SK-N-SH treated with all-trans-retinoic acid at 6 μM for 48 hours (cell line): ENCODE results near the gene DNAJA1.
A peak's percentile ranks its signal among the peaks of the same experiment; 100 is the strongest.

ENCODE experiments used
- ATAC-seq: fragments of 200-7000 bp; cut with Tn5 transposase; 3 replicates; pipeline ENCODE4 v1.9.1; 2020; ENCODE audit warnings: mild to moderate bottlenecking, moderate library complexity
- ARNTL ChIP-seq: fragments of 450-650 bp; formaldehyde crosslinking; IDR thresholded peaks from 2 replicates; pipeline ENCODE4 v1.5.0; 2020; ENCODE audit warnings: low read depth, mild to moderate bottlenecking, moderate library complexity, borderline replicate concordance
- BACH2 ChIP-seq: fragments of 250-450 bp; sonication (Bioruptor Pico); IDR thresholded peaks from 2 replicates; pipeline ENCODE4 v1.9.0; 2021; ENCODE audit warnings: mild to moderate bottlenecking, borderline replicate concordance
- CSDC2 ChIP-seq: fragments of 250-450 bp; sonication (Bioruptor Pico); IDR thresholded peaks from 2 replicates; pipeline ENCODE4 v1.5.0; 2020; ENCODE audit warnings: mild to moderate bottlenecking, moderate library complexity
- ESRRG ChIP-seq: fragments of 250-450 bp; sonication (Bioruptor Pico); IDR thresholded peaks from 2 replicates; pipeline ENCODE4 v1.6.1; 2021; ENCODE audit warnings: mild to moderate bottlenecking
- GLIS3 ChIP-seq: fragments of 250-450 bp; sonication (Bioruptor Pico); IDR thresholded peaks from 2 replicates; pipeline ENCODE4 v1.5.0; 2020; ENCODE audit warnings: mild to moderate bottlenecking, moderate library complexity
- ISL1 ChIP-seq: fragments of 250-450 bp; sonication (Bioruptor Pico); IDR thresholded peaks from 2 replicates; pipeline ENCODE4 v2.1.2; 2022; ENCODE audit warnings: mild to moderate bottlenecking, moderate library complexity
- OSR1 ChIP-seq: fragments of 250-450 bp; sonication (Bioruptor Pico); IDR thresholded peaks from 2 replicates; pipeline ENCODE4 v1.8.0; 2022; ENCODE audit warnings: moderate library complexity, mild to moderate bottlenecking, inconsistent platforms
- PPARA ChIP-seq: fragments of 250-450 bp; sonication (Bioruptor Pico); IDR thresholded peaks from 2 replicates; pipeline ENCODE4 v1.5.0; 2020; ENCODE audit warnings: mild to moderate bottlenecking, borderline replicate concordance
- RARB ChIP-seq: fragments of 250-450 bp; sonication (Bioruptor Pico); IDR thresholded peaks from 2 replicates; pipeline ENCODE4 v1.8.0; 2021; ENCODE audit warnings: mild to moderate bottlenecking, moderate library complexity
- SNAI2 ChIP-seq: fragments of 250-450 bp; sonication (Bioruptor Pico); IDR thresholded peaks from 2 replicates; pipeline ENCODE4 v1.5.0; 2020; ENCODE audit warnings: mild to moderate bottlenecking, moderate library complexity
- TCF4 ChIP-seq: fragments of 250-450 bp; sonication (Bioruptor Pico); IDR thresholded peaks from 2 replicates; pipeline ENCODE4 v1.8.0; 2021; ENCODE audit warnings: mild to moderate bottlenecking, moderate library complexity, borderline replicate concordance
- TOX ChIP-seq: fragments of 250-450 bp; sonication (Bioruptor Pico); IDR thresholded peaks from 2 replicates; pipeline ENCODE4 v1.8.0; 2021; ENCODE audit warnings: mild to moderate bottlenecking, moderate library complexity, borderline replicate concordance
- ZC3H10 ChIP-seq: fragments of 250-450 bp; sonication (Bioruptor Pico); IDR thresholded peaks from 2 replicates; pipeline ENCODE4 v1.5.1; 2021; ENCODE audit warnings: mild to moderate bottlenecking, moderate library complexity
- ZFP3 ChIP-seq: fragments of 250-450 bp; sonication (Bioruptor Pico); IDR thresholded peaks from 2 replicates; pipeline ENCODE4 v1.5.0; 2020; ENCODE audit warnings: mild to moderate bottlenecking, moderate library complexity
- ZFP30 ChIP-seq: fragments of 450-650 bp; formaldehyde crosslinking; IDR thresholded peaks from 2 replicates; pipeline ENCODE4 v1.5.0; 2022; ENCODE audit warnings: mild to moderate bottlenecking, moderate library complexity
- ZNF565 ChIP-seq: fragments of 450-650 bp; formaldehyde crosslinking; conservative IDR thresholded peaks from 2 replicates; pipeline ENCODE4 v1.5.0; 2020; ENCODE audit warnings: low read depth, mild to moderate bottlenecking, moderate library complexity
- ZNF70 ChIP-seq: fragments of 450-650 bp; formaldehyde crosslinking; IDR thresholded peaks from 2 replicates; pipeline ENCODE4 v1.5.0; 2020; ENCODE audit warnings: mild to moderate bottlenecking, moderate library complexity
- ZNF8 ChIP-seq: fragments of 450-650 bp; formaldehyde crosslinking; IDR thresholded peaks from 2 replicates; pipeline ENCODE4 v1.5.0; 2020; ENCODE audit warnings: mild to moderate bottlenecking, moderate library complexity
- TF ChIP-seq, protein P1 (sequence below): fragments of 250-450 bp; sonication (Bioruptor Pico); IDR thresholded peaks from 2 replicates; pipeline ENCODE4 v1.5.0; 2020; ENCODE audit warnings: mild to moderate bottlenecking, moderate library complexity
- TF ChIP-seq, protein P2 (sequence below): fragments of 250-450 bp; sonication (Bioruptor Pico); IDR thresholded peaks from 2 replicates; pipeline ENCODE4 v1.8.0; 2020; ENCODE audit warnings: mild to moderate bottlenecking, moderate library complexity, borderline replicate concordance
- TF ChIP-seq, protein P3 (sequence below): fragments of 250-450 bp; sonication (Bioruptor Pico); IDR thresholded peaks from 2 replicates; pipeline ENCODE4 v1.8.0; 2021; ENCODE audit warnings: low read depth, mild to moderate bottlenecking, moderate library complexity, borderline replicate concordance
- TF ChIP-seq, protein P4 (sequence below): fragments of 250-450 bp; sonication (Bioruptor Pico); IDR thresholded peaks from 2 replicates; pipeline ENCODE4 v1.5.1; 2020; ENCODE audit warnings: low read depth, mild to moderate bottlenecking, moderate library complexity

DNAJA1 gene

DNA sequence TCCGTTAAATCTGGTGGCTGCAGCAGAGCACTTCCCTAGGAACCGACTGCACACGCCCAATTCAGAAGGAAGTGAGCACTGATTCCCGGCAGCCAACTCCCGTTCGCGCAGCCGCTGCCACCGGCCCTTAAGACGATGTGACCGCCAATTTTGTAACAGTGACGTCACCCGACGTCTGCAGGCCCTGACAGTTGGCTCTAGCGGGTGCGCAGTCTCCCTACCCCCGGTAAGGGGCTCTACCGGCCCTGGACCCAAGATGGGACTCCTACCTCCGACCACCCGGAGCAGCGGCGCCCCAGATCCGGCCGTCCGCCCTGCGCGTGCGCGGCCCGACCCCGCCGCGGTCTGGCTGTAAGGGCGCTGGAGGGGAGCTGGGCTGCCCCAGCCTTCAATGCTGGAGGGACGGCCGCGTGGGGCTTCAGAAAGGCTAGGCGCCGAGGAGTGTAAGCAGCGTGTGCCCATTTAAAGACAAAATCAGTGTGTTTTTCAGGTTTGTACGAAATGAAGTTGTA is 19.1 kb downstream of the DNAJA1 start:
- no peak for TF ChIP-seq ESRRG
- peak; percentile 30; the same call in 1 of the 2 replicates for TF ChIP-seq ZNF70 (CRISPR knock-in tag)
- peak; percentile 85; the same call in 1 of the 2 replicates for TF ChIP-seq ZFP3 (CRISPR knock-in tag)
- TF ChIP-seq ZNF8: no peak
- TF ChIP-seq ZFP30 (CRISPR knock-in tag): 0 out of 2 replicates have a peak, but pooled peaks have one; percentile 42
- peak; percentile 40; the same call in 1 of the 2 replicates for TF ChIP-seq ZNF565 (CRISPR knock-in tag)
- no peak for TF ChIP-seq BACH2 (CRISPR knock-in tag)
- TF ChIP-seq SNAI2 (CRISPR knock-in tag): 0 out of 2 replicates have a peak, but pooled peaks have one; percentile 50
- peak; percentile 67; the same call in 1 of the 2 replicates for TF ChIP-seq GLIS3 (CRISPR knock-in tag)
- peak; percentile 24; the same call in 1 of the 2 replicates for TF ChIP-seq TCF4 (CRISPR knock-in tag)
- TF ChIP-seq, protein P1, sequence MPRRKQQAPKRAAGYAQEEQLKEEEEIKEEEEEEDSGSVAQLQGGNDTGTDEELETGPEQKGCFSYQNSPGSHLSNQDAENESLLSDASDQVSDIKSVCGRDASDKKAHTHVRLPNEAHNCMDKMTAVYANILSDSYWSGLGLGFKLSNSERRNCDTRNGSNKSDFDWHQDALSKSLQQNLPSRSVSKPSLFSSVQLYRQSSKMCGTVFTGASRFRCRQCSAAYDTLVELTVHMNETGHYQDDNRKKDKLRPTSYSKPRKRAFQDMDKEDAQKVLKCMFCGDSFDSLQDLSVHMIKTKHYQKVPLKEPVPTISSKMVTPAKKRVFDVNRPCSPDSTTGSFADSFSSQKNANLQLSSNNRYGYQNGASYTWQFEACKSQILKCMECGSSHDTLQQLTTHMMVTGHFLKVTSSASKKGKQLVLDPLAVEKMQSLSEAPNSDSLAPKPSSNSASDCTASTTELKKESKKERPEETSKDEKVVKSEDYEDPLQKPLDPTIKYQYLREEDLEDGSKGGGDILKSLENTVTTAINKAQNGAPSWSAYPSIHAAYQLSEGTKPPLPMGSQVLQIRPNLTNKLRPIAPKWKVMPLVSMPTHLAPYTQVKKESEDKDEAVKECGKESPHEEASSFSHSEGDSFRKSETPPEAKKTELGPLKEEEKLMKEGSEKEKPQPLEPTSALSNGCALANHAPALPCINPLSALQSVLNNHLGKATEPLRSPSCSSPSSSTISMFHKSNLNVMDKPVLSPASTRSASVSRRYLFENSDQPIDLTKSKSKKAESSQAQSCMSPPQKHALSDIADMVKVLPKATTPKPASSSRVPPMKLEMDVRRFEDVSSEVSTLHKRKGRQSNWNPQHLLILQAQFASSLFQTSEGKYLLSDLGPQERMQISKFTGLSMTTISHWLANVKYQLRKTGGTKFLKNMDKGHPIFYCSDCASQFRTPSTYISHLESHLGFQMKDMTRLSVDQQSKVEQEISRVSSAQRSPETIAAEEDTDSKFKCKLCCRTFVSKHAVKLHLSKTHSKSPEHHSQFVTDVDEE (CRISPR knock-in tag): peak; percentile 69; the same call in 1 of the 2 replicates
- no peak for TF ChIP-seq OSR1 (CRISPR knock-in tag)
- TF ChIP-seq, protein P2, sequence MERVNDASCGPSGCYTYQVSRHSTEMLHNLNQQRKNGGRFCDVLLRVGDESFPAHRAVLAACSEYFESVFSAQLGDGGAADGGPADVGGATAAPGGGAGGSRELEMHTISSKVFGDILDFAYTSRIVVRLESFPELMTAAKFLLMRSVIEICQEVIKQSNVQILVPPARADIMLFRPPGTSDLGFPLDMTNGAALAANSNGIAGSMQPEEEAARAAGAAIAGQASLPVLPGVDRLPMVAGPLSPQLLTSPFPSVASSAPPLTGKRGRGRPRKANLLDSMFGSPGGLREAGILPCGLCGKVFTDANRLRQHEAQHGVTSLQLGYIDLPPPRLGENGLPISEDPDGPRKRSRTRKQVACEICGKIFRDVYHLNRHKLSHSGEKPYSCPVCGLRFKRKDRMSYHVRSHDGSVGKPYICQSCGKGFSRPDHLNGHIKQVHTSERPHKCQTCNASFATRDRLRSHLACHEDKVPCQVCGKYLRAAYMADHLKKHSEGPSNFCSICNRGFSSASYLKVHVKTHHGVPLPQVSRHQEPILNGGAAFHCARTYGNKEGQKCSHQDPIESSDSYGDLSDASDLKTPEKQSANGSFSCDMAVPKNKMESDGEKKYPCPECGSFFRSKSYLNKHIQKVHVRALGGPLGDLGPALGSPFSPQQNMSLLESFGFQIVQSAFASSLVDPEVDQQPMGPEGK: no peak
- 0 out of 2 replicates have a peak, but pooled peaks have one; percentile 25 for TF ChIP-seq RARB
- TF ChIP-seq ARNTL (CRISPR knock-in tag): no peak
- no peak for TF ChIP-seq PPARA (CRISPR knock-in tag)
- peak; percentile 92 for ATAC-seq

DNA sequence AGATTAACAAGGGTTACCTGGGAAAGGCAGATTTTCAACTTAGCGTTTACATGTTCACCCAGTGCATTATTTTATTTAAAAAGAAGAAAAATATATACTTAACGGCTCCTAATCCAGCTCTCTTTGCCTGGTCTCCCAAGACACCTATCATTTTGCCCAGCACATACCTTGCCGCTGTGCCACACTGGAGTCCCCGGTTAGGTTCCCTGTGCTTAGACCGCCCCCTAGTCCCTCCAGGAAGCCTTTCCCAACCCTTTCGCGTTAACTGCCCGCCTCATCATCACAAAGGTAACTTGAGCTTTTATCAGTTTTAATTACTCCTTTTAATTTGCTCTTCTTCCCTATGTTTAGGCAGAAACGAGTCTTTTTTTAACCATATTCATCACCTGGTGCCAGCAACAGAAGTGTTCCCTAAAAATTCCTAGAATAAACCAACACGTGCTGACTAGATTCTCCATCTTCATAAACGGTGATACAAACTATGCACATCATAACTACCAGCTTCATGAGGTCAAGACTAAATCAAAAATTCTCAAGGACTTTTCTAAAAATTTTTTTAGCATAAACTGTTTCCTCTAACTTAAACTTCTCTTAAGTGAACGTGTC is 19.7 kb downstream of the DNAJA1 start:
- peak; percentile 13 for ATAC-seq
- no peak for TF ChIP-seq ZFP3 (CRISPR knock-in tag)
- no peak for TF ChIP-seq ESRRG

DNA sequence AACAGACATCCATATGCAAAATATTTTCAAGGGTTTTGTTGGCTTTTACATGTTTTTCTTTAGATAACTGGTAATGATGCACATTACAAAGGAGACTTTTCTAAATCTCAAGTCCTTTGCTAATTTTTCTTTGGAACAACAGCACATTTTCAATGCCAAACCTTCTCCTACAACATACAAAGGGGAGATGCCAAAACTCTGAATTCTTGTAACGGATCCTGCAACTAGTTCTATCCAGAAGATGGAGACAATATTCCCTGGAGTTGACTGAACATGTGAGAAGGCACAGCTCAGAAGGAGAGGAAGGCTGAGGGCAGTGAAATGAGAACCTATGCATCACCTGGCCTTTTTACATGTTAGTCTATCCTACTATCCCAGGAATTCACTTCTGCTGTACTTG is 21.0 kb downstream of the DNAJA1 start:
- TF ChIP-seq CSDC2 (no peak), TOX (CRISPR knock-in tag) (no peak), RARB (no peak)
- no peak for ATAC-seq

DNA sequence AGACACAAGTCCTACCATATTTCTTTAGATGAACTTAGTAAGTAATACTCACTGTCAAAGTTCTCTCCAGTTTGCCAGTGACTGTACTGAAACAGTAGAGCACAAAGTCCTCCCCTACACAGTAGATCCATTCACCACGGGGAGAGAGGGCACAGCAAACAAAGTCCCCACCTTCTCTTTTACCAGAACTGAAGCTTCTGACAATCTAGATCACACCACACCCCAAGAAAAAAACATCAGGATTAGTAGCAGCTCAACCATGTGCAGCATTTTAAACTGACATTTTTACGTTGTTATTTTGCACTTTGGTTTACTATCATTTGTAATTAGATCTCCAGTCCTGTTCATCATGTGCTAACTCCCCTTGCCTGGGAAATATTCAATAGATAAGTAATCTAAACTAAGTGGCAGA is 23.0 kb downstream of the DNAJA1 start:
- TF ChIP-seq BACH2 (CRISPR knock-in tag): no peak
- TF ChIP-seq GLIS3 (CRISPR knock-in tag): no peak
- no peak for TF ChIP-seq ZFP30 (CRISPR knock-in tag)
- TF ChIP-seq SNAI2 (CRISPR knock-in tag): no peak
- TF ChIP-seq, protein P3, sequence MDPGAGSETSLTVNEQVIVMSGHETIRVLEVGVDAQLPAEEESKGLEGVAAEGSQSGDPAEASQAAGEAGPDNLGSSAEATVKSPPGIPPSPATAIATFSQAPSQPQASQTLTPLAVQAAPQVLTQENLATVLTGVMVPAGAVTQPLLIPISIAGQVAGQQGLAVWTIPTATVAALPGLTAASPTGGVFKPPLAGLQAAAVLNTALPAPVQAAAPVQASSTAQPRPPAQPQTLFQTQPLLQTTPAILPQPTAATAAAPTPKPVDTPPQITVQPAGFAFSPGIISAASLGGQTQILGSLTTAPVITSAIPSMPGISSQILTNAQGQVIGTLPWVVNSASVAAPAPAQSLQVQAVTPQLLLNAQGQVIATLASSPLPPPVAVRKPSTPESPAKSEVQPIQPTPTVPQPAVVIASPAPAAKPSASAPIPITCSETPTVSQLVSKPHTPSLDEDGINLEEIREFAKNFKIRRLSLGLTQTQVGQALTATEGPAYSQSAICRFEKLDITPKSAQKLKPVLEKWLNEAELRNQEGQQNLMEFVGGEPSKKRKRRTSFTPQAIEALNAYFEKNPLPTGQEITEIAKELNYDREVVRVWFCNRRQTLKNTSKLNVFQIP (CRISPR knock-in tag): no peak
- TF ChIP-seq RARB: no peak
- no peak for TF ChIP-seq TCF4 (CRISPR knock-in tag)
- no peak for TF ChIP-seq TOX (CRISPR knock-in tag)
- no peak for TF ChIP-seq ESRRG
- TF ChIP-seq, protein P2: no peak
- TF ChIP-seq ZNF70 (CRISPR knock-in tag): no peak
- TF ChIP-seq CSDC2: no peak
- TF ChIP-seq, protein P1 (CRISPR knock-in tag): no peak
- TF ChIP-seq, protein P4, sequence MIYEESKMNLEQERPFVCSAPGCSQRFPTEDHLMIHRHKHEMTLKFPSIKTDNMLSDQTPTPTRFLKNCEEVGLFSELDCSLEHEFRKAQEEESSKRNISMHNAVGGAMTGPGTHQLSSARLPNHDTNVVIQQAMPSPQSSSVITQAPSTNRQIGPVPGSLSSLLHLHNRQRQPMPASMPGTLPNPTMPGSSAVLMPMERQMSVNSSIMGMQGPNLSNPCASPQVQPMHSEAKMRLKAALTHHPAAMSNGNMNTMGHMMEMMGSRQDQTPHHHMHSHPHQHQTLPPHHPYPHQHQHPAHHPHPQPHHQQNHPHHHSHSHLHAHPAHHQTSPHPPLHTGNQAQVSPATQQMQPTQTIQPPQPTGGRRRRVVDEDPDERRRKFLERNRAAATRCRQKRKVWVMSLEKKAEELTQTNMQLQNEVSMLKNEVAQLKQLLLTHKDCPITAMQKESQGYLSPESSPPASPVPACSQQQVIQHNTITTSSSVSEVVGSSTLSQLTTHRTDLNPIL (CRISPR knock-in tag): no peak
- TF ChIP-seq ISL1 (CRISPR knock-in tag): no peak
- no peak for TF ChIP-seq ARNTL (CRISPR knock-in tag)
- TF ChIP-seq ZC3H10 (CRISPR knock-in tag): no peak
- no peak for ATAC-seq
